ENCODE data around the gene ADGRB2. TPM values are rescaled to one million over a fixed set of nuclear protein-coding genes. Genes with fewer than 3 reads are reported as not detected.

Gene ADGRB2
- total and polyA plus RNA-seq, 2 of the 4 experiments (the other 2 are of a cell fraction) = 2.2 to 11.9 TPM

DNA sequence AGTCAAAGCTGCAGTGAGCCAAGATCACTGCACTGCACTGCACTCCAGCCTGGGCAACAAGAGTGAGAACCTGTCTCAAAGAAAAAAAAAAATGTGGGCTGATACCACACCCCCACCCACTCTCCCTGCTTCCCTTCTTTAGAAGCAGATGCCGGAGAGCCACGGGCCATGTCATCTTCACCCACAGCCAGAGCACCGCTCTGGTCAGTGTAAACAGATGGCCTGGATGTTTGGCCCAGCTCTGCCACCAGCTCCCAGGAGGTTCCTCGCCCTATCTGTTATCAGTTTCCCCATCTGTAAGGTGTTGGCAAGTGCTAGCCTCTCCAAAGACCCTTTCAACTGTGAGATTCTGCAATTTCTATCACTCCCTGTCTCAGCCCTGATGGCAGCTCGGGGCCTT is 11.9 kb upstream of the ADGRB2 start:
- no TSS peak for BruUV-seq (replicated peaks)
- H3K27me3 ChIP-seq (ENCODE audit: control insufficient read depth, insufficient read depth, low read length) = peaks cover 56% of the 10 kb centered on the region
- H2AK5ac ChIP-seq (ENCODE audit: low read depth, low read length) = no peak overlapping the region
- H4K91ac ChIP-seq (ENCODE audit: insufficient read depth, low read depth, low read length) = no peak overlapping the region
- no peak overlapping the region for H3K27ac ChIP-seq (ENCODE audit: insufficient read depth, low read length)
- H3K14ac ChIP-seq (replicated peaks; ENCODE audit: low read depth, low read length) = no peak overlapping the region
- intact Hi-C loops (cut with micrococcal nuclease) = no loop called here
- ATAC-seq (ENCODE audit: low read depth) (no peak), DNase-seq (no peak)
- peaks cover 3% of the 10 kb centered on the region for H3K9me1 ChIP-seq (ENCODE audit: insufficient read depth, low read length)
- no peak overlapping the region for H2AFZ ChIP-seq (replicated peaks; ENCODE audit: low read length, poor library complexity)
- no peak overlapping the region for H2BK20ac ChIP-seq (ENCODE audit: low read depth, low read length)
- no peak overlapping the region for H3K56ac ChIP-seq (ENCODE audit: extremely low read depth, insufficient read depth, low read length)
- no peak overlapping the region for H2AK9ac ChIP-seq (replicated peaks; ENCODE audit: low read depth, low read length, poor library complexity)
- H2BK120ac ChIP-seq (ENCODE audit: low read depth, low read length) = no peak overlapping the region
- WGBS, 2 experiments (ENCODE audit: extremely low coverage in 2 of 2, insufficient read length in 1 of 2) = 52% methylated on average over 2 of the region's 5 CpGs; no CpG with 5 or more reads in 1 of the 2 experiments
- CTCF ChIA-PET = interaction anchor here (1.1 kb wide), 1 partner anchor 13 kb away, joined by 3 read pairs; no protein-coding TSS in a partner anchor
- TF ChIP-seq BHLHE40 (IDR thresholded peaks at IDR 0.05; ENCODE audit: low read depth, low read length) (no peak), RFX5 (IDR thresholded peaks at IDR 0.05; ENCODE audit: low read depth, low read length) (no peak), USF2 (IDR thresholded peaks at IDR 0.05; ENCODE audit: low read depth, low read length) (no peak), RCOR1 (IDR thresholded peaks at IDR 0.05; ENCODE audit: insufficient replicate concordance, low read length) (no peak), MAZ (IDR thresholded peaks at IDR 0.05; ENCODE audit: borderline replicate concordance, low read depth, low read length) (no peak)
- TF ChIP-seq, protein P1, sequence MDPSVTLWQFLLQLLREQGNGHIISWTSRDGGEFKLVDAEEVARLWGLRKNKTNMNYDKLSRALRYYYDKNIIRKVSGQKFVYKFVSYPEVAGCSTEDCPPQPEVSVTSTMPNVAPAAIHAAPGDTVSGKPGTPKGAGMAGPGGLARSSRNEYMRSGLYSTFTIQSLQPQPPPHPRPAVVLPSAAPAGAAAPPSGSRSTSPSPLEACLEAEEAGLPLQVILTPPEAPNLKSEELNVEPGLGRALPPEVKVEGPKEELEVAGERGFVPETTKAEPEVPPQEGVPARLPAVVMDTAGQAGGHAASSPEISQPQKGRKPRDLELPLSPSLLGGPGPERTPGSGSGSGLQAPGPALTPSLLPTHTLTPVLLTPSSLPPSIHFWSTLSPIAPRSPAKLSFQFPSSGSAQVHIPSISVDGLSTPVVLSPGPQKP (IDR thresholded peaks at IDR 0.05; ENCODE audit: borderline replicate concordance, low read depth, low read length) = no peak
- peaks cover 3% of the 10 kb centered on the region for H4K20me1 ChIP-seq (ENCODE audit: insufficient read depth, low read length)
- POLR2A ChIA-PET (ENCODE audit: unreplicated experiment) = no interaction called here
- H3K23ac ChIP-seq (ENCODE audit: low read depth, low read length) = no peak overlapping the region
- H4K8ac ChIP-seq (ENCODE audit: low read depth in 2 of 2, low read length in 2 of 2) = no peak overlapping the region
- peaks cover 2% of the 10 kb centered on the region; the same call in 1 of the 2 replicates for H3K9me3 ChIP-seq (ENCODE audit: control insufficient read depth, insufficient read depth, low read length)
- H3K9ac ChIP-seq (ENCODE audit: low read depth, low read length) = no peak overlapping the region
- no peaks in the 10 kb centered on the region for H3K36me3 ChIP-seq (ENCODE audit: control insufficient read depth, insufficient read depth, low read length)
- H3K79me1 ChIP-seq (ENCODE audit: low read depth in 1 of 2, low read length in 2 of 2) = no peaks in the 10 kb centered on the region
- H2BK5ac ChIP-seq (ENCODE audit: low read depth, low read length, poor library complexity, severe bottlenecking) = no peak overlapping the region
- in situ Hi-C loops (cut with MboI; ENCODE audit: low sequenced_read_pairs) = loop anchor here (5.0 kb wide), 1 partner anchor 49 kb away; no protein-coding TSS in a partner anchor
- no peak overlapping the region for H3K4me3 ChIP-seq (ENCODE audit: insufficient read depth, low read depth, low read length)
- no peak overlapping the region for H3K4me2 ChIP-seq (ENCODE audit: low read depth, low read length)
- peaks cover 4% of the 10 kb centered on the region for H3K4me1 ChIP-seq (ENCODE audit: control insufficient read depth, insufficient read depth, low read length)
- dilution Hi-C loops (cut with HindIII; ENCODE audit: low sequenced_read_pairs, unreplicated experiment) = no loop called here
- no peak overlapping the region for H4K5ac ChIP-seq (ENCODE audit: low read depth, low read length)
- H3K18ac ChIP-seq (ENCODE audit: low read depth, low read length) = no peak overlapping the region
- H2BK15ac ChIP-seq (ENCODE audit: low read depth, low read length) = no peak overlapping the region
- no peak overlapping the region for H3K4ac ChIP-seq (ENCODE audit: low read depth, low read length)

All from IMR-90 (cell line).